H1 (cell line): ENCODE measurements around the gene SLX4IP. TPM values are rescaled to one million over a fixed set of nuclear protein-coding genes. Genes with fewer than 3 reads are reported as not detected.

Source experiments
- CTCF ChIA-PET: fragments of 300-600 bp; sonication (Branson Sonifier 250); formaldehyde crosslinking; loops from one replicate; lab custom pipeline; 2021; ENCODE audit not compliant: partially characterized antibody; lab: Charles Lee
- POLR2A ChIA-PET: fragments of 300-600 bp; sonication (Branson Sonifier 250); formaldehyde crosslinking; loops from one replicate; lab custom pipeline; 2021; ENCODE audit warnings: inconsistent platforms; ENCODE audit not compliant: partially characterized antibody; lab: Charles Lee
- DNase-seq, 2 experiments: peaks; one replicate each; pipeline versions ENCODE4 v3.0.0 to v3.0.0-alpha.2; 2010 to 2022; ENCODE audit warnings: low spot score in 2 of 2, low read depth in 1 of 2, mixed read lengths in 1 of 2
- FAIRE-seq: peaks from 2 replicates; lab custom pipeline; 2011; peaks lifted over from hg19 to GRCh38; lab: Jason Lieb, UNC
- H2AFZ ChIP-seq: 2 replicates; pipeline ENCODE4 v1.8.1; 2012; ENCODE audit warnings: low read length, inconsistent platforms
- H2AK5ac ChIP-seq: 2 replicates; pipeline ENCODE4 v1.6.1; 2013; ENCODE audit warnings: low read depth, low read length
- H2BK120ac ChIP-seq: replicated peaks from 2 replicates; pipeline ENCODE3; 2013; ENCODE audit warnings: low read depth, low read length, inconsistent platforms
- H2BK12ac ChIP-seq: 2 replicates; pipeline ENCODE4 v1.6.1; 2013; ENCODE audit warnings: low read depth, low read length
- H2BK15ac ChIP-seq: 2 replicates; pipeline ENCODE4 v1.6.1; 2013; ENCODE audit warnings: low read length
- H2BK20ac ChIP-seq: 2 replicates; pipeline ENCODE4 v1.6.1; 2013; ENCODE audit warnings: low read length
- H2BK5ac ChIP-seq: 2 replicates; pipeline ENCODE4 v1.6.1; 2013; ENCODE audit warnings: low read depth, low read length
- H3K14ac ChIP-seq: 2 replicates; pipeline ENCODE4 v1.6.1; 2013; ENCODE audit warnings: inconsistent platforms; ENCODE audit not compliant: insufficient read length
- H3K18ac ChIP-seq: 2 replicates; pipeline ENCODE4 v1.6.1; 2013; ENCODE audit warnings: low read length; ENCODE audit errors: extremely low read depth
- H3K23ac ChIP-seq: 2 replicates; pipeline ENCODE4 v1.6.1; 2013; ENCODE audit warnings: inconsistent platforms; ENCODE audit not compliant: insufficient read length
- H3K23me2 ChIP-seq: 2 replicates; pipeline ENCODE4 v1.6.1; 2013; ENCODE audit warnings: low read depth, low read length
- H3K27ac ChIP-seq: 2 replicates; pipeline ENCODE4 v1.6.1; 2011; ENCODE audit warnings: low read depth, low read length, inconsistent platforms
- H3K27me3 ChIP-seq, 4 experiments: replicated peaks in 1 of 4; 1 replicate in 1 of 4; 2 replicates in 3 of 4; pipeline versions ENCODE4 v1.6.1 to v1.8.1; 2011 to 2013; ENCODE audit warnings: low read length in 3 of 4, mild to moderate bottlenecking in 3 of 4, inconsistent platforms in 2 of 4, mixed read lengths in 2 of 4, moderate library complexity in 1 of 4; ENCODE audit not compliant: control insufficient read depth in 3 of 4, insufficient read depth in 3 of 4; ENCODE audit errors: extremely low read depth in 1 of 4
- H3K36me3 ChIP-seq, 4 experiments: 2 replicates each; pipeline versions ENCODE4 v1.6.1 to v1.8.1; 2011 to 2013; ENCODE audit warnings: mild to moderate bottlenecking in 4 of 4, low read length in 3 of 4, moderate library complexity in 2 of 4, control low read depth in 1 of 4, inconsistent platforms in 1 of 4; ENCODE audit not compliant: insufficient read depth in 4 of 4, control insufficient read depth in 2 of 4
- H3K4ac ChIP-seq: replicated peaks from 2 replicates; pipeline ENCODE3; 2013; ENCODE audit warnings: low read length, low read depth, mixed read lengths, inconsistent platforms; ENCODE audit not compliant: insufficient read length
- H3K4me1 ChIP-seq, 4 experiments: replicated peaks in 1 of 4; 1 replicate in 1 of 4; 2 replicates in 3 of 4; pipeline versions ENCODE4 v1.6.1 to v1.8.1; 2011 to 2013; ENCODE audit warnings: low read length in 3 of 4, inconsistent platforms in 2 of 4, mixed read lengths in 1 of 4; ENCODE audit not compliant: insufficient read depth in 4 of 4, control insufficient read depth in 3 of 4
- H3K4me2 ChIP-seq, 2 experiments: 2 replicates each; pipeline versions ENCODE4 v1.6.1 to v1.8.1; 2011 to 2013; ENCODE audit warnings: low read depth in 2 of 2, low read length in 2 of 2, control low read depth in 1 of 2, inconsistent platforms in 1 of 2, mild to moderate bottlenecking in 1 of 2; ENCODE audit not compliant: insufficient read depth in 1 of 2
- H3K4me3 ChIP-seq, 4 experiments: fragments of 200-600, 300-600 bp in 1 of 4; sonication (generic), shearing (Covaris generic), sonication (Bioruptor Twin) in 1 of 4; 2 replicates each; pipeline versions ENCODE4 v1.5.1 to v1.8.1; 2011 to 2016; ENCODE audit warnings: low read length in 4 of 4, low read depth in 3 of 4, control low read depth in 2 of 4, inconsistent platforms in 2 of 4, mild to moderate bottlenecking in 2 of 4, mixed read lengths in 1 of 4, moderate library complexity in 1 of 4; ENCODE audit not compliant: insufficient read depth in 2 of 4; ENCODE audit errors: extremely low read depth in 1 of 4
- H3K56ac ChIP-seq: replicated peaks from 2 replicates; pipeline ENCODE3; 2013; ENCODE audit warnings: low read depth, mild to moderate bottlenecking, mixed read lengths, low read length, inconsistent platforms; ENCODE audit not compliant: insufficient read length
- H3K79me1 ChIP-seq: 2 replicates; pipeline ENCODE4 v1.6.1; 2013; ENCODE audit warnings: low read depth, low read length, control low read depth
- H3K79me2 ChIP-seq, 2 experiments: 2 replicates each; pipeline versions ENCODE4 v1.6.1 to v1.8.1; 2012 to 2013; ENCODE audit warnings: low read length in 2 of 2, mild to moderate bottlenecking in 2 of 2, inconsistent platforms in 1 of 2; ENCODE audit not compliant: insufficient read depth in 2 of 2, control insufficient read depth in 1 of 2
- H3K9ac ChIP-seq, 4 experiments: replicated peaks in 1 of 4; 1 replicate in 1 of 4; 2 replicates in 3 of 4; pipeline versions ENCODE4 v1.6.1 to v1.8.1; 2011 to 2013; ENCODE audit warnings: low read depth in 3 of 4, low read length in 3 of 4, control low read depth in 2 of 4, mild to moderate bottlenecking in 2 of 4, moderate library complexity in 2 of 4, inconsistent platforms in 1 of 4; ENCODE audit errors: extremely low read depth in 1 of 4
- H3K9me3 ChIP-seq, 2 experiments: 2 replicates each; pipeline versions ENCODE4 v1.6.1 to v1.8.1; 2012 to 2013; ENCODE audit warnings: mild to moderate bottlenecking in 2 of 2, moderate library complexity in 2 of 2, control low read depth in 1 of 2, inconsistent platforms in 1 of 2, low read depth in 1 of 2, low read length in 1 of 2, mixed read lengths in 1 of 2; ENCODE audit not compliant: insufficient read depth in 2 of 2
- H4K20me1 ChIP-seq, 2 experiments: replicated peaks in 1 of 2; 2 replicates each; pipeline versions ENCODE3 to v1.8.1; 2011 to 2013; ENCODE audit warnings: inconsistent platforms in 2 of 2, low read length in 2 of 2, mild to moderate bottlenecking in 1 of 2; ENCODE audit not compliant: insufficient read depth in 2 of 2, control insufficient read depth in 1 of 2
- H4K5ac ChIP-seq: 2 replicates; pipeline ENCODE4 v1.6.1; 2013; ENCODE audit warnings: low read length, low read depth, mixed read lengths, inconsistent platforms; ENCODE audit not compliant: insufficient read length
- H4K8ac ChIP-seq: 2 replicates; pipeline ENCODE4 v1.8.0; 2013; ENCODE audit warnings: mild to moderate bottlenecking, moderate library complexity, low read length, inconsistent platforms; ENCODE audit not compliant: insufficient read depth; ENCODE audit errors: extremely low read depth
- H4K91ac ChIP-seq: replicated peaks from 2 replicates; pipeline ENCODE3; 2013; ENCODE audit warnings: low read length, mixed read lengths, inconsistent platforms; ENCODE audit not compliant: insufficient read length
- BRCA1 ChIP-seq: IDR thresholded peaks from 2 replicates; pipeline ENCODE4 v1.6.1; 2012; ENCODE audit warnings: low read depth, low read length, improper control_type of control experiment
- CEBPB ChIP-seq: IDR thresholded peaks from 2 replicates; pipeline ENCODE4 v1.6.1; 2012; ENCODE audit warnings: low read depth, low read length
- CHD2 ChIP-seq: IDR thresholded peaks from 2 replicates; pipeline ENCODE4 v1.6.1; 2012; ENCODE audit warnings: low read length, improper control_type of control experiment
- EP300 ChIP-seq, 2 experiments: IDR thresholded peaks; 1 replicate in 1 of 2; 2 replicates in 1 of 2; pipeline ENCODE4 v1.6.1; 2011 to 2012; ENCODE audit warnings: low read depth in 2 of 2, low read length in 2 of 2, mild to moderate bottlenecking in 2 of 2, borderline replicate concordance in 1 of 2, inconsistent platforms in 1 of 2, moderate library complexity in 1 of 2
- FOSL1 ChIP-seq: IDR thresholded peaks from 2 replicates; pipeline ENCODE4 v1.6.1; 2011; ENCODE audit warnings: mild to moderate bottlenecking, low read depth, low read length, moderate library complexity; ENCODE audit not compliant: insufficient read depth
- HDAC6 ChIP-seq: IDR thresholded peaks from one replicate; pipeline ENCODE4 v1.7.1; 2012; ENCODE audit warnings: low read depth, mild to moderate bottlenecking, inconsistent platforms, low read length, moderate library complexity
- KDM5A ChIP-seq: fragments of 200-600 bp; IDR thresholded peaks from 2 replicates; pipeline ENCODE4 v1.7.1; 2012; ENCODE audit warnings: mild to moderate bottlenecking, low read length, inconsistent platforms, mixed read lengths
- MAFK ChIP-seq: IDR thresholded peaks from 2 replicates; pipeline ENCODE4 v1.6.1; 2012; ENCODE audit warnings: low read depth, mild to moderate bottlenecking, improper control_type of control experiment, low read length
- TAF1 ChIP-seq: IDR thresholded peaks from 2 replicates; pipeline ENCODE4 v1.6.1; 2011; ENCODE audit warnings: mild to moderate bottlenecking, low read depth, low read length
- WGBS, 2 experiments: shearing (Covaris generic) in 1 of 2; methylation state at CpG; one replicate each; pipeline versions ENCODE4 v1.1.6 to v1.1.7; 2013 to 2015; ENCODE audit warnings: low lambda C conversion rate in 2 of 2, mixed read lengths in 2 of 2, inconsistent platforms in 1 of 2, low coverage in 1 of 2, missing lambda C conversion rate in 1 of 2; ENCODE audit not compliant: insufficient replicate concordance in 2 of 2, insufficient coverage in 1 of 2, insufficient read length in 1 of 2; ENCODE audit errors: extremely low coverage in 1 of 2, missing lambda C conversion rate in 1 of 2; 5-methylcytosine and 5-hydroxymethylcytosine counted together
- polyA plus RNA-seq, 7 experiments: library from polyadenylated mRNA; depleted of rRNA in 3 of 7; stranded (reverse) in 5 of 7; unstranded in 2 of 7; fragments of >200 nt in 5 of 7; fragments of 200-250 nt in 2 of 7; gene quantifications; 1 replicate in 5 of 7; 2 replicates in 1 of 7; 4 replicates in 1 of 7; pipeline versions ENCODE4 v1.2.1 to v1.2.3, GENCODE V29; 2011 to 2013; ENCODE audit warnings: missing spikeins in 2 of 7, mixed read lengths in 2 of 7
- total RNA-seq: library from RNA; stranded (reverse); fragmentation: NEBNext Ultra II Directional; extraction: Animal tissue kit (Norgen Biotek cat#: 25700); gene quantifications from 2 replicates; pipeline ENCODE4 v1.2.1, GENCODE V29; 2021

SLX4IP gene
- total and polyA plus RNA-seq, 2 of the 8 experiments (the other 6 are each of a cell fraction or from before 2014, with no cell fraction given), result 2.4 to 8.7 TPM

- no peak overlapping the region for H3K4ac ChIP-seq
- H2BK120ac ChIP-seq, result no peak overlapping the region
- H3K79me1 ChIP-seq, result no peaks in the 10 kb centered on the region
- no peak overlapping the region for H4K8ac ChIP-seq
- H4K91ac ChIP-seq, result no peak overlapping the region
- no peak overlapping the region for H2AK5ac ChIP-seq
- no peak overlapping the region for H2BK20ac ChIP-seq
- H3K23me2 ChIP-seq, result no peaks in the 10 kb centered on the region; the same call in 1 of the 2 replicates
- 96% methylated on average over 3 of the region's 3 CpGs; no CpG with 5 or more reads in 1 of the 2 experiments for WGBS, 2 experiments
- H4K5ac ChIP-seq, result no peak overlapping the region
- no peak overlapping the region for H3K27ac ChIP-seq
- no peak overlapping the region for H3K14ac ChIP-seq
- H3K27me3 ChIP-seq, result no peaks in the 10 kb centered on the region
- H3K9ac ChIP-seq, result no peak overlapping the region
- no peak for DNase-seq
- peaks cover 0 to 6% (median 2%) of the 10 kb centered on the region in 4 experiments; a peak in 2 of 7 replicates for H3K4me1 ChIP-seq
- TF ChIP-seq MAFK (no peak), TAF1 (no peak), FOSL1 (no peak), CEBPB (no peak), EP300 (IDR thresholded peaks at IDR 0.05; ENCODE audit: borderline replicate concordance in 1 of 2, low read depth in 2 of 2, low read length in 2 of 2) (no peak), BRCA1 (no peak), CHD2 (no peak), HDAC6 (no peak), KDM5A (no peak)
- H4K20me1 ChIP-seq, result no peaks in the 10 kb centered on the region
- H3K56ac ChIP-seq, result no peak overlapping the region
- ChIA-PET CTCF (interaction anchor here (0.7 to 2.4 kb wide), 2 partner anchors 9 to 610 kb away, joined by 3 to 7 read pairs; no protein-coding TSS in a partner anchor), POLR2A (no interaction called here)
- H3K23ac ChIP-seq, result no peak overlapping the region
- H3K9me3 ChIP-seq, result no peaks in the 10 kb centered on the region
- no peaks in the 10 kb centered on the region for H3K79me2 ChIP-seq
- no peak overlapping the region for H3K4me2 ChIP-seq
- no peaks in the 10 kb centered on the region for H3K36me3 ChIP-seq
- no peak overlapping the region for H3K4me3 ChIP-seq
- no peak overlapping the region for H2BK12ac ChIP-seq
- H2BK15ac ChIP-seq, result no peak overlapping the region
- no peak overlapping the region for H2BK5ac ChIP-seq
- FAIRE-seq, result no peak
- no peak overlapping the region for H2AFZ ChIP-seq
- no peak overlapping the region for H3K18ac ChIP-seq
These were observed 150.2 kb downstream of the SLX4IP start for GRCh38 chr20:10585308-10585707.
